Upper lobe of left lung (tissue), 6 donors: Measurements from ENCODE around the gene QRICH1. TPM values are rescaled to one million over a fixed set of nuclear protein-coding genes. Genes with fewer than 3 reads are reported as not detected.

ENCODE experiments used
- ATAC-seq, 2 donors: fragments of 200-7000 bp; cut with Tn5 transposase; one replicate each; pipeline ENCODE4 v1.9.1; 2022; ENCODE audit warnings: mild to moderate bottlenecking in 2 of 2, moderate library complexity in 2 of 2; ENCODE audit not compliant: low FRiP score in 2 of 2
- DNase-seq, 2 donors: peaks; one replicate each; pipeline ENCODE4 v3.0.0-alpha.2; 2019 to 2020
- H3K27ac ChIP-seq, 4 donors: fragments of 200-600 bp; sonication (generic); one replicate each; pipeline ENCODE4 v1.5.1; 2016 to 2019
- H3K27me3 ChIP-seq, 4 donors: fragments of 200-600 bp; sonication (generic); one replicate each; pipeline ENCODE4 v1.5.1; 2017 to 2019
- H3K36me3 ChIP-seq, 4 donors: fragments of 200-600 bp; sonication (generic); one replicate each; pipeline ENCODE4 v1.5.1; 2016 to 2019
- H3K4me1 ChIP-seq, 4 donors: fragments of 200-600 bp; sonication (generic); one replicate each; pipeline ENCODE4 v1.5.1; 2018 to 2019
- H3K4me3 ChIP-seq, 4 donors: fragments of 200-600 bp; sonication (generic); one replicate each; pipeline ENCODE4 v1.5.1; 2017 to 2019; ENCODE audit warnings: mild to moderate bottlenecking in 2 of 4, moderate library complexity in 1 of 4
- H3K9me3 ChIP-seq, 4 donors: fragments of 200-600 bp; sonication (generic); one replicate each; pipeline ENCODE4 v1.5.1; 2018 to 2019
- CTCF ChIP-seq, 6 experiments: fragments of 450-650 bp in 4 of 6; fragments of 200-600 bp in 2 of 6; sonication (generic) in 2 of 6; IDR thresholded peaks; one replicate each; pipeline ENCODE4 v1.5.1; 2016 to 2019; ENCODE audit warnings: antibody characterized with exemption in 6 of 6
- EP300 ChIP-seq, 4 donors: sonication (generic); formaldehyde crosslinking; IDR thresholded peaks; one replicate each; pipeline ENCODE4 v1.5.1; 2017; ENCODE audit warnings: antibody characterized with exemption in 4 of 4, control low read depth in 2 of 4
- POLR2A ChIP-seq, 4 donors: fragments of 450-650 bp; IDR thresholded peaks; one replicate each; pipeline ENCODE4 v1.5.1; 2016 to 2017; ENCODE audit warnings: antibody characterized with exemption in 4 of 4, mild to moderate bottlenecking in 2 of 4
- POLR2AphosphoS5 ChIP-seq, 2 donors: sonication (generic); formaldehyde crosslinking; IDR thresholded peaks; one replicate each; pipeline ENCODE4 v1.5.1; 2017; ENCODE audit warnings: antibody characterized with exemption in 2 of 2
- WGBS, 2 donors: methylation state at CpG; one replicate each; pipeline ENCODE4 v1.1.5; 2017 to 2018; 5-methylcytosine and 5-hydroxymethylcytosine counted together
- total RNA-seq, 6 donors: library from RNA; depleted of rRNA in 4 of 6; stranded (reverse); fragments of >200 nt in 4 of 6; gene quantifications; one replicate each; pipeline versions ENCODE4 v1.1.0 to v1.2.1, GENCODE V29; 2016 to 2021
- donor health status: DM: no; HTN: no; CAD: no; lungs with moderate emphysema.
- donor health status: DM: no; HTN: yes; CAD: no; lungs with severe emphysema.

QRICH1 gene
- total RNA-seq, 6 donors from 2014 or later: 65.6 to 145 (median 74.2) TPM

DNA sequence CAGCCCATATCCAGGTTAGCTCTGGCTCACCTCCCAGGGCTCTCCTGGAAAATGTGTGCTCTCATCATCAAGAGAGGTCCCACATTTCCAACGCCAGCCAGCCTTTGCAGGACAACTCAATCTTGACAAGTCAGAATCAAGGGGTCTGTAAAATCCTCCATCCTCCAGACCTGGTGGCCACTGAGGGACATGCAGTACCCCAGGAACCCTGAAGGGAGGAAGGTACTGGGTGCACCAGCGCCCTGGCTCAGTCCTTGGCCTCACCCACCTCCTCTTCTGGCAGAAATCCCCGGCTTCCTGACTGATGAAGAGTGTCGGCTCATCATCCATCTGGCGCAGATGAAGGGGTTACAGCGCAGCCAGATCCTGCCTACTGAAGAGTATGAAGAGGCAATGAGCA, 92.7 kb downstream of the QRICH1 start:
- DNase-seq: no peak
- Histone ChIP-seq H3K27ac (no peak overlapping the region), H3K27me3 (no peaks in the 10 kb centered on the region), H3K4me3 (no peak overlapping the region), H3K4me1 (peaks cover 2 to 4% (median 3%) of the 10 kb centered on the region in 4 donors), H3K9me3 (no peaks in the 10 kb centered on the region), H3K36me3 (peaks cover 0 to 10% (median 3%) of the 10 kb centered on the region in 4 donors)
- TF ChIP-seq POLR2A (IDR thresholded peaks at IDR 0.05): no peak
- no peak for TF ChIP-seq POLR2AphosphoS5 (IDR thresholded peaks at IDR 0.05)
- no peak for TF ChIP-seq EP300 (IDR thresholded peaks at IDR 0.05)
- no peak for TF ChIP-seq CTCF (IDR thresholded peaks at IDR 0.05)
- 91 to 94% methylated on average over 5 to 6 of the region's 6 CpGs for WGBS, 2 donors
- no peak for ATAC-seq

DNA sequence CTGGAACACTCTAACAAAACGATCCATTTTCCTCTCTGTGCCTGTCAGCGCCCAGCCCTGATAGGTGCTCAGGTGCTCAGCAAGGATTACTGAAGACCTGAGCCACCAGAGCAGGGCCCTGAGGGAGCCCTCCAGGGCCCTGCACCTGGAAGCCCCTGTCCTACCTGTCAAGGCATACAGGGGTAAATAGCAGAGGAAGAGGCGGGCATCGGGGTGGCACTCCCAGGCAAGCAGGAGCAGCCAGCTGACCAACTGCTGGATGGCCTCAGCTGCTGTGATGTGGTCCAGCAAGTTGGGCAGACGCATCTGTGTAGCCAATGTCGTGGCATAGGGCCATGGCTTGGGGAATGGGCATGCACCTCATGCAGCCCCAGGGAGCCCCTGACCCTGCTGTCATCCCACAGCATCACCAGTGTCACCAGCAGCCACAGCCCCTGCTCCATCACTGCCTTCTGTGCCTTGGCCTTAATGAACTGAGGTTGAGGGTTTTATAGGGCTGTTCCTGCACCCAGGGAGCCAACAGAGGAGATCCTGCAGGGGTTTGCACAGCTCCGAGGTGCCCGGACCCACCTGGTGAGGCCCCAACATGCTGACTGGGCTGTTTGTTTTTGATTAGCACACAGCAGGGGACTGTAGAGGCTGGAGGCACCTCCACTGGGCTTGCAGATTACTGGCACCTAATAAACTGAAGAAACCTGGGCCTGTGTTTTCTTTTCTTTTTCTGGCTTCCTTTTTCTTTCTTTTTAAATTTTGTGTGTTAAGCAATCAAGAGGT, 94.6 kb downstream of the QRICH1 start:
- no peaks in the 10 kb centered on the region for H3K27me3 ChIP-seq
- H3K36me3 ChIP-seq: peaks cover 0 to 13% (median 5%) of the 10 kb centered on the region in 4 donors
- DNase-seq (no peak), ATAC-seq (no peak)
- no peaks in the 10 kb centered on the region for H3K9me3 ChIP-seq
- no peak overlapping the region for H3K4me3 ChIP-seq
- H3K27ac ChIP-seq: no peak overlapping the region
- TF ChIP-seq EP300 (IDR thresholded peaks at IDR 0.05) (no peak), CTCF (IDR thresholded peaks at IDR 0.05) (no peak), POLR2A (IDR thresholded peaks at IDR 0.05) (no peak), POLR2AphosphoS5 (IDR thresholded peaks at IDR 0.05) (no peak)
- WGBS, 2 donors: 80 to 94% methylated on average over 6 of the region's 8 CpGs
- no peaks in the 10 kb centered on the region for H3K4me1 ChIP-seq

- no peak overlapping the region for H3K4me3 ChIP-seq
- DNase-seq (no peak), ATAC-seq (no peak)
- H3K9me3 ChIP-seq: no peaks in the 10 kb centered on the region
- no peak overlapping the region for H3K27ac ChIP-seq
- 90 to 93% methylated on average over 14 to 20 of the region's 20 CpGs for WGBS, 2 donors
- H3K36me3 ChIP-seq: peaks cover 0 to 13% (median 5%) of the 10 kb centered on the region in 4 donors
- peaks cover 0 to 2% (median 0%) of the 10 kb centered on the region in 4 donors for H3K4me1 ChIP-seq
- TF ChIP-seq POLR2AphosphoS5 (IDR thresholded peaks at IDR 0.05): no peak
- no peak for TF ChIP-seq POLR2A (IDR thresholded peaks at IDR 0.05)
- no peak for TF ChIP-seq CTCF (IDR thresholded peaks at IDR 0.05)
- TF ChIP-seq EP300 (IDR thresholded peaks at IDR 0.05): no peak
- no peaks in the 10 kb centered on the region for H3K27me3 ChIP-seq
These were observed 95.9 kb downstream of the QRICH1 start for GRCh38 chr3:48997714-48998637.

GRCh38 chr3:48997102-48997635, 96.7 kb downstream of the QRICH1 start:
- H3K27ac ChIP-seq: no peak overlapping the region
- DNase-seq: no peak
- ATAC-seq: no peak
- TF ChIP-seq POLR2AphosphoS5 (IDR thresholded peaks at IDR 0.05) (no peak), EP300 (IDR thresholded peaks at IDR 0.05) (no peak), POLR2A (IDR thresholded peaks at IDR 0.05) (no peak), CTCF (IDR thresholded peaks at IDR 0.05) (no peak)
- no peaks in the 10 kb centered on the region for H3K27me3 ChIP-seq
- H3K36me3 ChIP-seq: peaks cover 0 to 13% (median 5%) of the 10 kb centered on the region in 4 donors
- no peaks in the 10 kb centered on the region for H3K9me3 ChIP-seq
- H3K4me3 ChIP-seq: no peak overlapping the region
- peaks cover 0 to 2% (median 2%) of the 10 kb centered on the region in 4 donors for H3K4me1 ChIP-seq
- WGBS, 2 donors: 90 to 100% methylated on average over 2 to 8 of the region's 8 CpGs
